ENCODE measurements around the gene KERA.
"Not testable (repeated sequence)": the region's sequence is repeated elsewhere in the genome, so short reads cannot be mapped to it uniquely, and the experiment has no call there.

Gene KERA

DNA sequence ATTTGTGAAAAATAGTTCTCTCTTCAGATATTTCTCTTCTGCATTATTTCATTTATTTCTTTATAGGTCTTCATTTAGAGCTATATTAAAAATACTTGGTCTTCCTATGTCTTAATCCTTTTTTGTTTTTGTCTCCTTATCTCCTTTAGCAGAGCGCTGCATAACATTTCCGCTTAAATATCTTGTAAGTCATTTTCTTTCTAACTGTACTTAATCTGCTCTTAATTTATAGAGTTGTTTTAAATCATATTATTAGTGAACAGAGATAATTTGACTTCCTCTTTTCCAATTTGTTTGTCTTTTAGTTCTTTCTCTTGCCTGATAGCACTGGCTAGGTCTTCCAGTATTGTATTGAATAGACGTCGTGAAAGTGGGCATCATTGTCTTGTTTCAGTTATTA, 35.5 kb upstream of the KERA start:
- H3K27ac Mint-ChIP-seq, result no peak overlapping the region
- no peaks in the 10 kb centered on the region for H3K27me3 Mint-ChIP-seq
- ATAC-seq (replicated peaks) (no peak), DNase-seq (no peak)
- H3K36me3 Mint-ChIP-seq (ENCODE audit: insufficient read depth), result no peaks in the 10 kb centered on the region
- H3K4me3 Mint-ChIP-seq, result no peak overlapping the region
- peaks cover 11 to 21% of the 10 kb centered on the region in 2 donors for H3K9me3 Mint-ChIP-seq
- H3K4me1 Mint-ChIP-seq (ENCODE audit: low read depth in 2 of 2), result no peaks in the 10 kb centered on the region

- ATAC-seq (replicated peaks) (no peak), DNase-seq (no peak)
- H3K9me3 Mint-ChIP-seq, result peaks cover 11 to 21% of the 10 kb centered on the region in 2 donors
- H3K27me3 Mint-ChIP-seq, result no peaks in the 10 kb centered on the region
- H3K36me3 Mint-ChIP-seq (ENCODE audit: insufficient read depth), result no peaks in the 10 kb centered on the region
- no peaks in the 10 kb centered on the region for H3K4me1 Mint-ChIP-seq (ENCODE audit: low read depth in 2 of 2)
- H3K4me3 Mint-ChIP-seq, result no peak overlapping the region
- no peak overlapping the region for H3K27ac Mint-ChIP-seq
These were observed 34.3 kb upstream of the KERA start for GRCh38 chr12:91091916-91092715.

- not testable (repeated sequence) for H3K4me3 Mint-ChIP-seq; H3K27ac Mint-ChIP-seq; H3K4me1 Mint-ChIP-seq (ENCODE audit: low read depth in 2 of 2); DNase-seq; H3K27me3 Mint-ChIP-seq; ATAC-seq (replicated peaks); H3K36me3 Mint-ChIP-seq (ENCODE audit: insufficient read depth)
- H3K9me3 Mint-ChIP-seq, result peaks cover 11 to 21% of the 10 kb centered on the region in 2 donors
These were observed 32.1 kb upstream of the KERA start for GRCh38 chr12:91089953-91090352.

DNA sequence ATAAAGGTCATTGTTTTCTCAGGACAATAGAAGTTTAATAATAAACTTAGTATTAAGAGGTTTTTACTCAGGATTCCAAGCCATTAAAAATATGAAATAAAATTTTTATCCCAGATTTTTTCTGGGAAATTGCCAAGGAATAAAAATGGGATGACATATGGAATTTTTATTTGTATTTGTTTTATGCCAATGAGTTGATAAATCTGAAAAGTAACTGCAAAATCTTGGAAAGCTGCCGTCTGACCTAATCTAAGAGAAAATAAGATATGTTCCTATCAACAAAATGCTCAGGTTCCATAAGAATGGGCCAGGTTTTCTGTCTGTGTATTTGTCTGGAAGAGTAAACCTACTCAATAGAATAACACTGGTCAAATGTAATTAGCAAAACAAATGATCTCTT, 22.2 kb upstream of the KERA start:
- H3K27ac Mint-ChIP-seq, result no peak overlapping the region
- H3K4me3 Mint-ChIP-seq, result no peak overlapping the region
- H3K4me1 Mint-ChIP-seq (ENCODE audit: low read depth in 2 of 2), result no peaks in the 10 kb centered on the region
- DNase-seq (no peak), ATAC-seq (replicated peaks) (no peak)
- H3K27me3 Mint-ChIP-seq, result no peaks in the 10 kb centered on the region
- peaks cover 0 to 4% of the 10 kb centered on the region in 2 donors for H3K9me3 Mint-ChIP-seq
- H3K36me3 Mint-ChIP-seq (ENCODE audit: insufficient read depth), result no peaks in the 10 kb centered on the region

GRCh38 chr12:91078501-91078900, 20.7 kb upstream of the KERA start:
- Mint-ChIP-seq H3K4me3 (no peak overlapping the region), H3K27ac (no peak overlapping the region), H3K9me3 (peaks cover 0 to 2% of the 10 kb centered on the region in 2 donors), H3K4me1 (ENCODE audit: low read depth in 2 of 2) (no peaks in the 10 kb centered on the region), H3K27me3 (no peaks in the 10 kb centered on the region), H3K36me3 (ENCODE audit: insufficient read depth) (no peaks in the 10 kb centered on the region)
- DNase-seq (no peak), ATAC-seq (replicated peaks) (no peak)

- Mint-ChIP-seq H3K4me1 (ENCODE audit: low read depth in 2 of 2) (no peaks in the 10 kb centered on the region), H3K4me3 (no peak overlapping the region), H3K27ac (no peak overlapping the region), H3K27me3 (no peaks in the 10 kb centered on the region), H3K36me3 (ENCODE audit: insufficient read depth) (no peaks in the 10 kb centered on the region), H3K9me3 (peaks cover 0 to 2% of the 10 kb centered on the region in 2 donors)
- ATAC-seq (replicated peaks), result no peak
- no peak for DNase-seq
These were observed 19.6 kb upstream of the KERA start for GRCh38 chr12:91077228-91077954.

DNA sequence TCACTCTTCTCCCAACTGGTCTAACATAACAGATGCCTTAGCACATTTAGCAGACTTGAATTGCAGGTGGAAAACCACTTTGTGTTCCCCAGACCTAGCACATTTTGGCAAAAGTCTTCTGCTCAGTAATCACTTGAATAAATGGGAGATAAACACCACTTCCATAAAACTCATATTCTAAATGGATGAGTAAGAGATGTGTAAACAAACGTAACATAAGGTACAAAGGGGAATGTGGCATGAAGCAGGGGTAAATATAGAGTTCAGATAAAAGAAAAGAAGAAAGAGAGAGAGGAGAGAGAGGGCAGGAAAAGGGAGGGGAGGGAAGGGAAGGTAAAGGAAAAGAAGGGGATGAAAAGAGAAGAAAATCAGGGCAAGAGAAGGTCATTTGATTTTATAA, 17.0 kb upstream of the KERA start:
- Mint-ChIP-seq H3K4me1 (ENCODE audit: low read depth in 2 of 2) (no peaks in the 10 kb centered on the region), H3K36me3 (ENCODE audit: insufficient read depth) (no peaks in the 10 kb centered on the region), H3K27me3 (no peaks in the 10 kb centered on the region), H3K27ac (no peak overlapping the region), H3K4me3 (no peak overlapping the region), H3K9me3 (peaks cover 0 to 2% of the 10 kb centered on the region in 2 donors)
- DNase-seq (no peak), ATAC-seq (replicated peaks) (no peak)

GRCh38 chr12:91074154-91074709, 16.4 kb upstream of the KERA start:
- no peak for DNase-seq

DNA sequence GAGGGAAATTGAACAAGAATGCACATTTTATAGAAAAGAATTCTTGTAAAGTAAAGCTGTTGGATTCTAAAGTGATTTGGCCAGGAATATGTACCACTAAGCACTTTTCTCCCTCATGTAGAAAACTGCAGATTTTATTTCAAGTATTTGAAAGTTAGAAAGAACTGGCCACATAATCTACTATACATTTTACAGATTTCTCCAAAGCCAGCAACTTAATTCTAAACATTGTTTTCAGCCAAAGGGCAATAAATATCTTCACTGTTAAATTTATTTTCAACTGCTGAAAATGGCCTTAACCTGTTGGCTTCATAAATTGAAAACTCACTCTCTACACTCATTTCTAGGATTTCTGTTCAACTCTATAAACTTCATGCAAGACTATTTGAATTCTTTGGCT, 15.6 kb upstream of the KERA start:
- no peaks in the 10 kb centered on the region for H3K27me3 Mint-ChIP-seq
- no peaks in the 10 kb centered on the region for H3K4me1 Mint-ChIP-seq (ENCODE audit: low read depth in 2 of 2)
- peaks cover 0 to 2% of the 10 kb centered on the region in 2 donors for H3K9me3 Mint-ChIP-seq
- no peak overlapping the region for H3K4me3 Mint-ChIP-seq
- no peak for ATAC-seq (replicated peaks)
- H3K36me3 Mint-ChIP-seq (ENCODE audit: insufficient read depth), result no peaks in the 10 kb centered on the region
- no peak for DNase-seq
- no peak overlapping the region for H3K27ac Mint-ChIP-seq

More at GRCh38 chr12:91074154-91074709, 16.4 kb upstream of the KERA start:
- Mint-ChIP-seq H3K4me1 (ENCODE audit: low read depth in 2 of 2) (no peaks in the 10 kb centered on the region), H3K4me3 (no peak overlapping the region), H3K27ac (no peak overlapping the region), H3K9me3 (peaks cover 0 to 2% of the 10 kb centered on the region in 2 donors), H3K36me3 (ENCODE audit: insufficient read depth) (no peaks in the 10 kb centered on the region), H3K27me3 (no peaks in the 10 kb centered on the region)
- no peak for ATAC-seq (replicated peaks)

DNA sequence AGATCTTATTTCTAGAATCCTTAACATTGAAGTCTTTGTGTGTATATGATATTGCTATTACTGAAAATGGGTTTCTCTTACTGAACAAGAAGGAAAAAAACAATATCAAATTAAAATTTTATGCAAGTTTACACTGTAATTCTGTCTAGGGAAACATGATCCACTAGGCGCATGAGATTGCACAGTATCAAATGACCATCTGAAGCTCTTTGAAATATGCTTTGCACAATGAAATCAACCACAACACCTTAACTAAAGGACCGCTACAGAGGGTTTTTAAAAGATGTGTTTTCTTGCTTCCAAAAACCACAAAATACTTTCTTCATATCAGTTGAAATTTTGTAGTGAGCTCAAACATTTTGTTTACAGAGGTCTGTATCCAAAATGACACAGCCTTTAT, 15.1 kb upstream of the KERA start:
- Mint-ChIP-seq H3K27ac (no peak overlapping the region), H3K4me3 (no peak overlapping the region), H3K9me3 (peaks cover 0 to 2% of the 10 kb centered on the region in 2 donors), H3K4me1 (ENCODE audit: low read depth in 2 of 2) (no peaks in the 10 kb centered on the region), H3K27me3 (no peaks in the 10 kb centered on the region), H3K36me3 (ENCODE audit: insufficient read depth) (no peaks in the 10 kb centered on the region)
- no peak for ATAC-seq (replicated peaks)
- DNase-seq, result no peak

GRCh38 chr12:91070936-91071335, 13.1 kb upstream of the KERA start:
- no peaks in the 10 kb centered on the region for H3K4me1 Mint-ChIP-seq (ENCODE audit: low read depth in 2 of 2)
- DNase-seq, result no peak

DNA sequence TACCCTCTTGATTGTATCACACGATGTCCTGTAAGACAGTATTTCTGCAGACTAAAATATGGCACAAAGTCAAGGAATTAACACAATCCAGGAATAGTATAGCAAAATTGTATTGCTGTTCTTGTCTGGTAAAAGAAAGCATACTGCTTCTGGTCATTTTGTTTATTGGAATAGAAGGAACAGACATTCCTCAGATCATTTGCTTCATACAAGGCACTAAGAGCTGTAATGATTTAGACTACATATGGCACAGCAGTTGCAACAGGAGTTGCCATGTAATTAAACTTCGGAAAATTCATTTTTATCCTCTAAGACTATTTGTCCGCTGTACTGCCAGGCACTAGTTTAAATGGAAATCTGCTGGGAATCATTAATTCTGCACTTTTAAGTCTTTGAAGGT, 7.6 kb upstream of the KERA start:
- Mint-ChIP-seq H3K9me3 (no peaks in the 10 kb centered on the region), H3K4me3 (no peak overlapping the region), H3K36me3 (ENCODE audit: insufficient read depth) (no peaks in the 10 kb centered on the region), H3K27ac (no peak overlapping the region), H3K4me1 (ENCODE audit: low read depth in 2 of 2) (no peaks in the 10 kb centered on the region), H3K27me3 (no peaks in the 10 kb centered on the region)
- DNase-seq (no peak), ATAC-seq (replicated peaks) (no peak)

More at GRCh38 chr12:91070936-91071335, 13.1 kb upstream of the KERA start:
- H3K27me3 Mint-ChIP-seq, result no peaks in the 10 kb centered on the region
- no peak overlapping the region for H3K27ac Mint-ChIP-seq
- H3K4me3 Mint-ChIP-seq, result no peak overlapping the region
- H3K36me3 Mint-ChIP-seq (ENCODE audit: insufficient read depth), result no peaks in the 10 kb centered on the region
- H3K9me3 Mint-ChIP-seq, result no peaks in the 10 kb centered on the region
- no peak for ATAC-seq (replicated peaks)

- no peaks in the 10 kb centered on the region for H3K4me1 Mint-ChIP-seq (ENCODE audit: low read depth in 2 of 2)
- H3K9me3 Mint-ChIP-seq, result no peaks in the 10 kb centered on the region
- no peaks in the 10 kb centered on the region for H3K36me3 Mint-ChIP-seq (ENCODE audit: insufficient read depth)
- DNase-seq, result no peak
- H3K27me3 Mint-ChIP-seq, result no peaks in the 10 kb centered on the region
- H3K27ac Mint-ChIP-seq, result no peak overlapping the region
- no peak overlapping the region for H3K4me3 Mint-ChIP-seq
- ATAC-seq (replicated peaks), result no peak
These were observed 6.8 kb upstream of the KERA start for GRCh38 chr12:91064640-91065039.

GRCh38 chr12:91061091-91061490, 3.3 kb upstream of the KERA start:
- Mint-ChIP-seq H3K27me3 (no peaks in the 10 kb centered on the region), H3K4me1 (ENCODE audit: low read depth in 2 of 2) (no peaks in the 10 kb centered on the region), H3K27ac (no peak overlapping the region), H3K36me3 (ENCODE audit: insufficient read depth) (no peaks in the 10 kb centered on the region), H3K4me3 (no peak overlapping the region), H3K9me3 (peaks cover 0 to 2% of the 10 kb centered on the region in 2 donors)
- ATAC-seq (replicated peaks) (no peak), DNase-seq (no peak)

Measured in effector memory CD8-positive, alpha-beta T cell (primary cell).